Activated B cell treated with CpG ODN at 0.5 μM for 24 hours (primary cell): ENCODE measurements around the gene TCFL5. TPM values are rescaled to one million over a fixed set of nuclear protein-coding genes. Genes with fewer than 3 reads are reported as not detected.

Source experiments
- ATAC-seq: fragments of 200-7000 bp; cut with Tn5 transposase; one replicate; pipeline ENCODE4 v1.10.0; 2021; ENCODE audit warnings: low read depth, mild to moderate bottlenecking, moderate library complexity
- CTCF ChIA-PET: fragments of 350-600 bp; sonication (Branson Sonifier 250); formaldehyde crosslinking; loops from one replicate; lab custom pipeline; 2021; ENCODE audit warnings: antibody characterized with exemption; lab: Charles Lee
- POLR2A ChIA-PET: fragments of 350-600 bp; sonication (Branson Sonifier 250); formaldehyde crosslinking; loops from one replicate; lab custom pipeline; 2021; ENCODE audit warnings: antibody characterized with exemption; lab: Charles Lee
- DNase-seq: peaks from one replicate; pipeline ENCODE4 v3.0.0; 2022
- H3K27ac Mint-ChIP-seq: one replicate; pipeline ENCODE4 v1.8.0; 2020; ENCODE audit warnings: mixed read lengths
- H3K27me3 Mint-ChIP-seq: one replicate; pipeline ENCODE4 v1.8.0; 2021; ENCODE audit warnings: mixed read lengths
- H3K36me3 Mint-ChIP-seq: one replicate; pipeline ENCODE4 v1.8.0; 2021; ENCODE audit warnings: low read depth, mixed read lengths
- H3K4me1 Mint-ChIP-seq: one replicate; pipeline ENCODE4 v1.8.0; 2021; ENCODE audit warnings: mixed read lengths
- H3K4me3 Mint-ChIP-seq: one replicate; pipeline ENCODE4 v1.8.0; 2020; ENCODE audit warnings: mild to moderate bottlenecking, mixed read lengths
- H3K9me3 Mint-ChIP-seq: one replicate; pipeline ENCODE4 v1.8.0; 2020; ENCODE audit warnings: mixed read lengths
- CTCF ChIP-seq: fragments of 200-600 bp; IDR thresholded peaks from one replicate; pipeline ENCODE4 v1.8.0; 2022; ENCODE audit warnings: antibody characterized with exemption, mild to moderate bottlenecking
- intact Hi-C: fragments of 100-400 bp; cut with micrococcal nuclease; formaldehyde crosslinking; loops from one replicate; pipeline ENCODE4 v1.15.1; 2024
- total RNA-seq: library from RNA; stranded (reverse); gene quantifications from 2 replicates; pipeline ENCODE4 v1.2.3, GENCODE V29; 2022

The TCFL5 gene
- total RNA-seq, 1 donor from 2014 or later: 54.5 TPM

- ATAC-seq: no peak
- DNase-seq: no peak
- no peaks in the 10 kb centered on the region for H3K4me1 Mint-ChIP-seq
- H3K36me3 Mint-ChIP-seq: peaks cover 51% of the 10 kb centered on the region
- no peak overlapping the region for H3K4me3 Mint-ChIP-seq
- H3K9me3 Mint-ChIP-seq: no peaks in the 10 kb centered on the region
- intact Hi-C loops: no loop called here
- H3K27ac Mint-ChIP-seq: no peak overlapping the region
- no peak for TF ChIP-seq CTCF
- no peaks in the 10 kb centered on the region for H3K27me3 Mint-ChIP-seq
- ChIA-PET CTCF (no interaction called here), POLR2A (no interaction called here)
Observed at GRCh38 chr20:62885046-62885895, 23.6 kb upstream of the TCFL5 start.

GRCh38 chr20:62884556-62884955, 22.9 kb upstream of the TCFL5 start:
- H3K9me3 Mint-ChIP-seq: no peaks in the 10 kb centered on the region
- peaks cover 43% of the 10 kb centered on the region for H3K36me3 Mint-ChIP-seq
- no peak overlapping the region for H3K4me3 Mint-ChIP-seq
- H3K27me3 Mint-ChIP-seq: no peaks in the 10 kb centered on the region
- DNase-seq (no peak), ATAC-seq (no peak)
- no peaks in the 10 kb centered on the region for H3K4me1 Mint-ChIP-seq
- no peak overlapping the region for H3K27ac Mint-ChIP-seq
- TF ChIP-seq CTCF: no peak
- POLR2A ChIA-PET: no interaction called here
- intact Hi-C loops: no loop called here
- CTCF ChIA-PET: no interaction called here

GRCh38 chr20:62882426-62882825, 20.8 kb upstream of the TCFL5 start:
- H3K4me3 Mint-ChIP-seq: no peak overlapping the region
- H3K36me3 Mint-ChIP-seq: peaks cover 24% of the 10 kb centered on the region
- no peak for DNase-seq
- POLR2A ChIA-PET: no interaction called here
- H3K27ac Mint-ChIP-seq: no peak overlapping the region
- CTCF ChIA-PET: no interaction called here
- H3K27me3 Mint-ChIP-seq: no peaks in the 10 kb centered on the region
- no peak for ATAC-seq
- no peak for TF ChIP-seq CTCF
- intact Hi-C loops: no loop called here
- no peaks in the 10 kb centered on the region for H3K4me1 Mint-ChIP-seq
- H3K9me3 Mint-ChIP-seq: no peaks in the 10 kb centered on the region

GRCh38 chr20:62881662-62882395, 20.2 kb upstream of the TCFL5 start:
- no peak for DNase-seq
- peak overlapping the region; percentile 61 for H3K27ac Mint-ChIP-seq
- peaks cover 19% of the 10 kb centered on the region for H3K36me3 Mint-ChIP-seq
- H3K4me3 Mint-ChIP-seq: no peak overlapping the region
- H3K9me3 Mint-ChIP-seq: no peaks in the 10 kb centered on the region
- H3K4me1 Mint-ChIP-seq: no peaks in the 10 kb centered on the region
- intact Hi-C loops: no loop called here
- TF ChIP-seq CTCF: no peak
- ChIA-PET POLR2A (no interaction called here), CTCF (no interaction called here)
- no peak for ATAC-seq
- H3K27me3 Mint-ChIP-seq: no peaks in the 10 kb centered on the region

GRCh38 chr20:62880935-62881661, 19.5 kb upstream of the TCFL5 start:
- Mint-ChIP-seq H3K27me3 (no peaks in the 10 kb centered on the region), H3K4me1 (no peaks in the 10 kb centered on the region), H3K4me3 (no peak overlapping the region), H3K9me3 (no peaks in the 10 kb centered on the region), H3K36me3 (peaks cover 11% of the 10 kb centered on the region), H3K27ac (peak overlapping the region; percentile 61)
- ATAC-seq (no peak), DNase-seq (no peak)
- TF ChIP-seq CTCF: no peak
- POLR2A ChIA-PET: no interaction called here
- intact Hi-C loops: no loop called here
- CTCF ChIA-PET: no interaction called here
